Stimulated activated CD8-positive, alpha-beta memory T cell treated with anti-CD3 and anti-CD28 coated beads, Interleukin-2, amount 100 ng/mL, for 1 hour (primary cell): ENCODE results near the gene ATP5F1C.
"Not testable (repeated sequence)": the region's sequence is repeated elsewhere in the genome, so short reads cannot be mapped to it uniquely, and the experiment has no call there.

Source experiments
- DNase-seq, 2 donors: peaks; one replicate each; pipeline ENCODE4 v3.0.0-alpha.2; 2020; ENCODE audit warnings: low read depth in 2 of 2

Gene ATP5F1C

GRCh38 chr10:7787857-7788638 is at the start of gene ATP5F1C, which contains the start of gene KIN:
ATP5F1C (plus strand) TSS chr10:7788177; CDS start chr10:7788208, 31 bp downstream.
KIN (minus strand) TSS chr10:7787993; CDS start chr10:7787933, 60 bp downstream.
- DNase-seq = peak; percentile 93 to 95

- no peak for DNase-seq
Measured at GRCh38 chr10:7738536-7739407, 49.2 kb upstream of the ATP5F1C start.

- DNase-seq = no peak
Measured at GRCh38 chr10:7744307-7744706, 43.7 kb upstream of the ATP5F1C start.

- not testable (repeated sequence) for DNase-seq
Measured at GRCh38 chr10:7748637-7749036, 39.3 kb upstream of the ATP5F1C start.

GRCh38 chr10:7750222-7750621 is 37.8 kb upstream of the ATP5F1C start:
- no peak for DNase-seq

GRCh38 chr10:7752251-7752650 is 35.7 kb upstream of the ATP5F1C start:
- no peak for DNase-seq

GRCh38 chr10:7755103-7755502 is 32.9 kb upstream of the ATP5F1C start:
- no peak for DNase-seq

- DNase-seq = no peak
Measured at GRCh38 chr10:7756360-7756992, 31.5 kb upstream of the ATP5F1C start.

- no peak for DNase-seq
Measured at GRCh38 chr10:7763929-7764328, 24.0 kb upstream of the ATP5F1C start.

- DNase-seq = no peak
Measured at GRCh38 chr10:7766241-7766640, 21.7 kb upstream of the ATP5F1C start.

- no peak for DNase-seq
Measured at GRCh38 chr10:7767209-7767608, 20.8 kb upstream of the ATP5F1C start.

- DNase-seq = no peak
Measured at GRCh38 chr10:7768417-7768816, 19.6 kb upstream of the ATP5F1C start.

GRCh38 chr10:7773845-7774801 is 13.9 kb upstream of the ATP5F1C start:
- no peak for DNase-seq

GRCh38 chr10:7776777-7777176 is 11.2 kb upstream of the ATP5F1C start:
- DNase-seq = no peak

- DNase-seq = not testable (repeated sequence)
Measured at GRCh38 chr10:7782194-7782593, 5.8 kb upstream of the ATP5F1C start.

GRCh38 chr10:7786430-7786829 is 1.5 kb upstream of the ATP5F1C start:
- DNase-seq = no peak

GRCh38 chr10:7787150-7787856 is 674 bp upstream of the ATP5F1C start:
- DNase-seq = no peak

- DNase-seq = no peak
Measured at GRCh38 chr10:7788639-7789286, 786 bp downstream of the ATP5F1C start.

- no peak for DNase-seq
Measured at GRCh38 chr10:7789390-7789789, 1.4 kb downstream of the ATP5F1C start.

- DNase-seq = no peak
Measured at GRCh38 chr10:7792541-7792940, 4.6 kb downstream of the ATP5F1C start.
